Measurements from ENCODE around the gene SLC39A11. TPM values are rescaled to one million over a fixed set of nuclear protein-coding genes. Genes with fewer than 3 reads are reported as not detected.

SLC39A11 gene
- total RNA-seq, 2 experiments from 2014 or later: 25.6 to 51.5 TPM

- H3K9me2 ChIP-seq (ENCODE audit: insufficient read depth, low read length): no peaks in the 10 kb centered on the region
- intact Hi-C loops (cut with micrococcal nuclease; ENCODE audit: unreplicated experiment): no loop called here
- no peak overlapping the region for H3K4me3 ChIP-seq (ENCODE audit: low read depth, low read length, poor library complexity, severe bottlenecking)
- no peak overlapping the region for H3K27ac ChIP-seq (ENCODE audit: low read depth, low read length, poor library complexity, severe bottlenecking)
- no peak for DNase-seq (ENCODE audit: low spot score)
- no peak overlapping the region for H3K4me2 ChIP-seq (ENCODE audit: low read length)
- POLR2A ChIA-PET: no interaction called here
- CTCF ChIA-PET (ENCODE audit: unreplicated experiment): no interaction called here
- H2AFZ ChIP-seq (ENCODE audit: low read length): no peak overlapping the region
- no peaks in the 10 kb centered on the region for H3K9me3 ChIP-seq (ENCODE audit: low read length)
- no peaks in the 10 kb centered on the region for H3K4me1 ChIP-seq (ENCODE audit: insufficient read depth, low read length, poor library complexity, severe bottlenecking)
- no peaks in the 10 kb centered on the region for H4K20me1 ChIP-seq (ENCODE audit: insufficient read depth, low read length)
- TF ChIP-seq EZH2phosphoT487 (IDR thresholded peaks at IDR 0.05; ENCODE audit: borderline replicate concordance, low read depth, low read length): no peak
- no peak for TF ChIP-seq CTCF (conservative IDR thresholded peaks at IDR 0.05; ENCODE audit: low read length)
- no TSS peak for BruUV-seq (replicated peaks)
- no peaks in the 10 kb centered on the region for H3K36me3 ChIP-seq (ENCODE audit: insufficient read depth, low read length)
- H3K79me2 ChIP-seq (ENCODE audit: insufficient read depth, low read depth, low read length): no peaks in the 10 kb centered on the region
These were observed 343.3 kb downstream of the SLC39A11 start for GRCh38 chr17:72749119-72749572.

- no TSS peak for BruUV-seq (replicated peaks)
- H3K4me1 ChIP-seq (ENCODE audit: insufficient read depth, low read length, poor library complexity, severe bottlenecking): no peaks in the 10 kb centered on the region
- H3K27ac ChIP-seq (ENCODE audit: low read depth, low read length, poor library complexity, severe bottlenecking): no peak overlapping the region
- DNase-seq (ENCODE audit: low spot score): no peak
- H3K9me3 ChIP-seq (ENCODE audit: low read length): no peaks in the 10 kb centered on the region
- H2AFZ ChIP-seq (ENCODE audit: low read length): no peak overlapping the region
- POLR2A ChIA-PET: interaction anchor here (0.7 kb wide), 1 partner anchor 107 kb away, joined by 4 read pairs; no protein-coding TSS in a partner anchor
- H3K36me3 ChIP-seq (ENCODE audit: insufficient read depth, low read length): no peaks in the 10 kb centered on the region
- H3K4me2 ChIP-seq (ENCODE audit: low read length): no peak overlapping the region
- no peaks in the 10 kb centered on the region for H3K9me2 ChIP-seq (ENCODE audit: insufficient read depth, low read length)
- no peak overlapping the region for H3K4me3 ChIP-seq (ENCODE audit: low read depth, low read length, poor library complexity, severe bottlenecking)
- TF ChIP-seq EZH2phosphoT487 (IDR thresholded peaks at IDR 0.05; ENCODE audit: borderline replicate concordance, low read depth, low read length) (no peak), CTCF (conservative IDR thresholded peaks at IDR 0.05; ENCODE audit: low read length) (no peak)
- H4K20me1 ChIP-seq (ENCODE audit: insufficient read depth, low read length): no peaks in the 10 kb centered on the region
- intact Hi-C loops (cut with micrococcal nuclease; ENCODE audit: unreplicated experiment): no loop called here
- CTCF ChIA-PET (ENCODE audit: unreplicated experiment): no interaction called here
- H3K79me2 ChIP-seq (ENCODE audit: insufficient read depth, low read depth, low read length): no peaks in the 10 kb centered on the region
These were observed 345.0 kb downstream of the SLC39A11 start for GRCh38 chr17:72747501-72747900.

GRCh38 chr17:72745241-72745640, 347.2 kb downstream of the SLC39A11 start:
- POLR2A ChIA-PET: no interaction called here
- intact Hi-C loops (cut with micrococcal nuclease; ENCODE audit: unreplicated experiment): no loop called here
- CTCF ChIA-PET (ENCODE audit: unreplicated experiment): interaction anchor here (0.6 kb wide), 1 partner anchor 137 kb away, joined by 3 read pairs; no protein-coding TSS in a partner anchor
- Histone ChIP-seq H3K4me1 (ENCODE audit: insufficient read depth, low read length, poor library complexity, severe bottlenecking) (no peaks in the 10 kb centered on the region), H4K20me1 (ENCODE audit: insufficient read depth, low read length) (no peaks in the 10 kb centered on the region), H3K9me3 (ENCODE audit: low read length) (no peaks in the 10 kb centered on the region), H3K79me2 (ENCODE audit: insufficient read depth, low read depth, low read length) (no peaks in the 10 kb centered on the region), H3K36me3 (ENCODE audit: insufficient read depth, low read length) (no peaks in the 10 kb centered on the region), H2AFZ (ENCODE audit: low read length) (no peak overlapping the region), H3K4me3 (ENCODE audit: low read depth, low read length, poor library complexity, severe bottlenecking) (no peak overlapping the region), H3K9me2 (ENCODE audit: insufficient read depth, low read length) (no peaks in the 10 kb centered on the region), H3K4me2 (ENCODE audit: low read length) (no peak overlapping the region), H3K27ac (ENCODE audit: low read depth, low read length, poor library complexity, severe bottlenecking) (no peak overlapping the region)
- no peak for TF ChIP-seq CTCF (conservative IDR thresholded peaks at IDR 0.05; ENCODE audit: low read length)
- TF ChIP-seq EZH2phosphoT487 (IDR thresholded peaks at IDR 0.05; ENCODE audit: borderline replicate concordance, low read depth, low read length): no peak
- no TSS peak for BruUV-seq (replicated peaks)
- DNase-seq (ENCODE audit: low spot score): no peak

Data from OCI-LY7 (cell line).